GM19328 (cell line): ENCODE results near the gene CD5L.

Experiments
- ATAC-seq: cut with Tn5 transposase; IDR thresholded peaks from one replicate; pipeline ENCODE4 v1.9.1; 2021; ENCODE audit warnings: mild to moderate bottlenecking, moderate library complexity; ENCODE audit not compliant: unreplicated experiment

Gene CD5L

DNA sequence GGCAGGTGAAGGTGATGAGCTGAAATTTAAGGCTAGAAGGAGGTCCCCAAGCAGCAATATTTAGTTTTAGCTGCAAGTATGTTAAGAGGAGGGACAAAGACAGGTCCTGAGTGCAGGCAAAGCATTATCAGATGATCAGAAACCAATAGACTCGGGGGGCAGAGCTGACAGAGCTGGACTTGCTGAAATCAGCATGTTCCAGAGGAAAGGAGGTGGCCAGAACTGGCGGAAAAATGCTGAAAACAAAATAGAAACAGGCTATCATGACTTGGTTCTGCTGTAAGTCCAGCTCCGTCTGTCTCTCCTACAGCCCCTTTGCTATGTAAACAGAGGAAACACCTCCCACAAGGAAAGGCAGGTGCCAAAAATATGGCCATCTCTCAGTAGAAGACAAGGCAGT, at the start of gene CD5L:
Gene CD5L (minus strand): TSS at position 101 of the 400 bp plus-strand sequence. CDS start 107 bp downstream, outside the sequence.
- no peak for ATAC-seq

DNA sequence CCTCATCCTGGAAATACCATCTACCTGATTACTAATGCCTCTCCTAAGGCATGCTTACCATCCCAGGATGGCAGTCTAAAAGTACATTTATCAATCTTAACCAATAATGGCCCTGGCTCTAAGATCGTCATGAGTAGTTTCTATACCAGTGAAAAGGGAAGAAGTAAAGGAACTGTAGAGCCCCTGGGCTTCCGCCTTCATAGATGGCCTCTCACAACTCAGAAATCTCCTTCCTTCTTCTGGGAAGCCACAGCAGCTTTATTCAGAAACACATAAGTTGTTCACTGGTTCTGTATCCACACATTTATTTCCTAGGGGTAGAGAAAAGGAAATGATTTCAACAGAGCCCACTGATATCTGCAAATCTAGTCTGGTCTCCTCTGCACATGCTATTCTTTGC, 41.0 kb upstream of the CD5L start:
- ATAC-seq, result no peak

- no peak for ATAC-seq
Measured at GRCh38 chr1:157880621-157881020, 39.0 kb upstream of the CD5L start.

DNA sequence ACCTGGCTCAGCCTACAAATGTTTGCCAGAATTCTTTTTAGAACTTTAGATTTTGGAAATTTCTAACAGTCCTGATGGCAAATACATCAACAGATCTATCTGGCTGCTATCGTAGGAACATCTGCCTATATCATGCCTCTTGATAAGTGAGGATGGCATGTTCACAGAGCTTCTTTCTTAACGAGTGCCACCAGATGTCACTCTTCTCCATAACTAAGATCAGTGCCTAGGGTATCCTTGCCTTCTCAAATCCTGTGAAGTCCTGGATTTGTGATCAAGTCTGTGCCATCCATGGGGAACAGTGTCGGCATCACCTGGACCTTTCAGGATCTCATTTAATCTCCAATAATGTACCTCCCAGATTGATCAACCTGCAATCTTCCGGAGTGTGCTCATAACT, 36.5 kb upstream of the CD5L start:
- ATAC-seq, result no peak

DNA sequence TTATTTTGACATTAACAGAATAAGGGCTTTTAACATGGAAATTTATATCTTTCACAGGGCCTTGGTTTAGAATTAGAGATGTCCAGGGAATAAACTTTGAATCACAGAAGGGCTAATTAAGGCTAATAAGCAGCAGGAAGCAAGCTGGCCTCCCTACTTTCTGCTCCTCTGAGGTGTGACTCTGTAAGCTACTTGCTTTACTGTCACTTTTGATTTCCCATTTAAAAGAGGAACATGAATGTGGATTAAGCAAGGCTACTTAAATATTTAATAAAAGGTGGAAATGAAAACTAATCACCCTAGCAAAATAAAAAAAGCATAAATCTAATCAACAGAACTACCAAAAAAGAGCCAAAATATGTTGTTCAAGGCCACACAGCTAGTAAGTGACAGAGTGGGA, 28.9 kb upstream of the CD5L start:
- ATAC-seq, result no peak

DNA sequence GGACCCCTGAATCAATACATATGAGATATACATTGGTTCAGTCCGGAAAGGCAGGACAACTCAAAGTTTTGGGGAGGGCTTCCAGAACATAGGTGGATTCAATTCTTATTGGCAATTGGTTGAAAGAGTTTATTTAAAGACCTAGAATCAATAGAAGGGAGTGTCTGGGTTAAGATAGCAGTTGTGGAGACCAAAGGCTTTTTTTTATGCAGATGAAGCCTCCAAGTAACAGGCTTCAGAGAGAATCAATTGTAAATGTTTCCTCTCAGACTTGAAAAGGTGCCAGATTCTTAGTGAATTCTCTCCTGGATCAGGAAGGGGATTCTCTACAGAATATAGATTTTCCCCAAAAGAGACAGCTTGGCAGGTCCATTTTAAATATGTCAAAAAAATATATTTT, 27.0 kb upstream of the CD5L start:
- ATAC-seq, result no peak

- ATAC-seq, result no peak
Measured at GRCh38 chr1:157862114-157863070, 20.8 kb upstream of the CD5L start.

- no peak for ATAC-seq
Measured at GRCh38 chr1:157856538-157856937, 14.9 kb upstream of the CD5L start.

- no peak for ATAC-seq
Measured at GRCh38 chr1:157852476-157852875, 10.9 kb upstream of the CD5L start.

GRCh38 chr1:157849229-157849875, 7.7 kb upstream of the CD5L start:
- ATAC-seq, result peak; percentile 82

DNA sequence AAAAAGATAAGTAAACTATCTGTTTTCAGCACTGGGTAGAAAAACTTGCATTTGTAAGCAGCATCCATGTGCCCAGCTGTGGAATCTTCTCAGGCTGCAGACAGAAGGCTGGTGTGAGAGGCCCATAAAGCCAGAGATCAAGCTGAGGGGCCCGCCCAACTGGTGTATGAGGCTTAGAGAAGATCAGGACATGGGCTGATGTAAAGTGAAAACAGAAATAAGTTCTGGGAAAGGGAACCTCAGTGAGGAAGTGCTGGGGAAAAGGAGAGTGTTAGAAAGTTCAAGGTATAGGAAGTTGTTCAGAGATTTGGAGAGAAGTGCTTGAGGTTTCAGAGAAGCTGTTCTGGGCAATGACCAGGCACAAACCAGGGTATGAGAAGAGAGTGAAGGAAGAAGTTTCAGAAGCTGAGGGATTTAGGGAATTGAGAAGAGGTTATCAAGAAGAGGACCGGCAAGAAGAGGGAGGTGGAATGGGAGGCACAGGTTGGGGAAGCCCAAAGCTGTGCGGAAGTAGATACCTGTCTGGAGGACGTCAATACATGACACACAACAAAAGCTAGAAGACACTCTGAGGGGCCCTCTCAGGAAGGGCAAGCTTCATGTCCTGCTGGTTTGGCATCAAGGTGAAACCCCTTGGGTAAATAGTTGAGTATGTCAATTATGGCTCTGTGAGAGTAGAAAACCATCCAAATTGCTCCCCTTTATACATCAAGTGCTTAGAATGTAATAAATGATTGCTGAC, 2.7 kb upstream of the CD5L start:
- no peak for ATAC-seq

DNA sequence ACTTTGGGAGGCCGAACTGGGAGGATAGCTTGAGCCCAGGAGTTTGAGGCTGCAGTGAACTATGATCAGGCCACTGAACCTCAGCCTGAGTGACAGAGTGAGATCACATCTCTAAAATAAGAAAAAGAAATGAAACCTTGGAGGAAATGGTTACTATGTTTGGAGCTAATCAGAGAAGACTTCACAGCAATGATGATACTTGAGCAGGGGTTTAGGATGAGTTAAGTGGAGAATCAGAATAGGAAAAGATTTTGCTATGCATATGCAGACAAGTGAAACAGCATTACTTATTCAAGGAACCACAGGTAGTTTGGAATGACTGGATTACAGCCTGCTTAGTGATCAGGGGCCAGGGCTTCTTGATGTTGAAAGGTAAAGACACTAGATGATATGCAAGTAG, 1.3 kb upstream of the CD5L start:
- ATAC-seq, result no peak

GRCh38 chr1:157838966-157839365, 2.6 kb downstream of the CD5L start:
- no peak for ATAC-seq

DNA sequence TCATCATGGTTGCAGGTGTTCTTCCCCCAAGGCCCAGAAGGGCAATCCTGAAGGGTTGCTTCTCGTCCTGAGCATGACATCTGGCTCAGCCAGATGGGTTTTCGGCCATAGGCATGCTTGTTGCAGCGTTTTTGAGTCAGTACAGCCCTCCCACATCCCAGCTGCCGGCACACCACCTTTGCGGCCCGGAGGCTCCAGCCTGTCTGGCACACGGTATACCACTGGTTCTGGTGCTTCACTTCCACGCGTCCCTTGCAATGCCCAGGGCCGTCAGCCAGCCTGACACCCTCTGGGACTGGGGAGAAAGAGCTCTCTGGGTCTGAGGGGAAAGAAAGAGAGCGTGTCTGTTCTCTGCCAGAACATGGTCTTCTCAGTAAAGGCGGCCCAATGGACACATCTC, 7.2 kb downstream of the CD5L start:
- no peak for ATAC-seq

DNA sequence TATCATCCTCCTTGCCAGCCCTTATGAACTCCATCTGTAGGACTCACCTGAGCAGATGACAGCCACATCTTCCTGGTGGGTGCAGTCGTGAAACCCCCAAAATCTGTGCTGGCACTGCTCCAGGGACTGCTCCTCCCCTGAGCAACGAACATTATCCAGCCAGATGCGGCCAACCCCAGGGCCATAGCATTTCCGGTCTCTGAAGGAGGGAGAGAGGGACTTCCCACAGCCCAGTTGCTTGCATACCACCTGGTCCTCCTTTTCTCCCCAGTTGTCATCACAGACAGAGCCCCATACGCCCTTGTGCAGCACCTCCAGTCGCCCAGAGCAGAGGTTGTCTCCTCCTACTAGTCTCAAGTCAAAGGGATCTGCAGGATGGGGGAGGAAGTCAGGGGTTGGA, 8.5 kb downstream of the CD5L start:
- ATAC-seq, result no peak

- ATAC-seq, result no peak
Measured at GRCh38 chr1:157831968-157832626, 9.5 kb downstream of the CD5L start.

GRCh38 chr1:157830887-157831286, 10.7 kb downstream of the CD5L start:
- no peak for ATAC-seq

GRCh38 chr1:157829711-157830110, 11.9 kb downstream of the CD5L start:
- no peak for ATAC-seq

- ATAC-seq, result no peak
Measured at GRCh38 chr1:157829210-157829609, 12.4 kb downstream of the CD5L start.

GRCh38 chr1:157820299-157820698, 21.3 kb downstream of the CD5L start:
- ATAC-seq, result no peak

DNA sequence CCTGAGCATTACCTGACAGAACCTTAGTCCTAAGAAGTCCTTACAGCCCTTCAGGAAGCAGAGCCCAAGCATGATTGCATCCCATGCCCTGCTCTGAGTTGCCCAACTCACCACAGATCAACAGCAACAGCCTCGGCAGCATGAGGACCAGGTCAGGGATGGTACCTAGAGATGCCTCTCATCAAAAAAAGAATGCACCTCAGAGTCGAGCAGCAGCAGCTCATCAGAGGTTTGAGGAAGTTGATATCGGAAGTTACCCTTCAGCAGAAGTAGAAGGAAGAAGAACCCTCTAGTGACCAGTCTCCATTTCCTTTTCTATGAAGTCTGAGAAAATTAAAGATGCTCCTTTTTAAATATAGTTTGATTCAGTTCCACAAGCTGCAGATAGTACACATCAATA, 21.7 kb downstream of the CD5L start, which contains the start of gene FCRL1:
Gene FCRL1 (minus strand): TSS at position 225 of the 400 bp plus-strand sequence. CDS start 83 bp downstream, at position 142.
- ATAC-seq, result no peak
